Thoracic aorta (tissue), 2 donors: ENCODE measurements around the gene TMC6. TPM values are rescaled to one million over a fixed set of nuclear protein-coding genes. Genes with fewer than 3 reads are reported as not detected.

Experiments
- ATAC-seq: fragments of 150-250 bp; one replicate; pipeline ENCODE4 v1.8.0; 2017; ENCODE audit warnings: low read depth; ENCODE audit not compliant: insufficient number of reproducible peaks, low FRiP score
- DNase-seq: peaks from one replicate; pipeline ENCODE4 v3.0.0-alpha.2; 2020; ENCODE audit warnings: low spot score
- H3K27ac ChIP-seq, 2 donors: fragments of 200-600 bp; sonication (generic); 1 replicate in 1 of 2; 2 replicates in 1 of 2; pipeline ENCODE4 v1.5.1; 2016; ENCODE audit warnings: mild to moderate bottlenecking in 2 of 2, moderate library complexity in 2 of 2
- H3K27me3 ChIP-seq: fragments of 200-600 bp; sonication (generic); replicated peaks from 2 replicates; pipeline ENCODE4 v1.6.0; 2016; ENCODE audit warnings: mild to moderate bottlenecking; ENCODE audit not compliant: insufficient read depth
- H3K36me3 ChIP-seq: fragments of 200-600 bp; sonication (generic); one replicate; pipeline ENCODE4 v1.5.1; 2016
- H3K4me1 ChIP-seq, 2 donors: fragments of 200-600 bp; sonication (generic); 1 replicate in 1 of 2; 2 replicates in 1 of 2; pipeline versions ENCODE4 v1.5.1 to v1.6.0; 2016; ENCODE audit warnings: low read depth in 2 of 2, mild to moderate bottlenecking in 1 of 2; ENCODE audit not compliant: control insufficient read depth in 1 of 2
- H3K4me3 ChIP-seq: fragments of 200-600 bp; sonication (generic); 2 replicates; pipeline ENCODE4 v1.5.1; 2016; ENCODE audit warnings: mild to moderate bottlenecking
- H3K9me3 ChIP-seq: fragments of 200-600 bp; sonication (generic); 2 replicates; pipeline ENCODE4 v1.5.1; 2016
- CTCF ChIP-seq: fragments of 200-600 bp; sonication (generic); IDR thresholded peaks from one replicate; pipeline ENCODE4 v1.5.1; 2019; ENCODE audit warnings: antibody characterized with exemption
- total RNA-seq, 2 donors: library from RNA; depleted of rRNA; stranded (reverse); fragments of >200 nt; gene quantifications; one replicate each; pipeline versions ENCODE4 v1.1.0 to v1.2.3, GENCODE V29; 2016

TMC6 gene
- total RNA-seq, 2 donors from 2014 or later: 22.6 to 44.3 TPM

- H3K36me3 ChIP-seq: peaks cover 52% of the 10 kb centered on the region
- H3K9me3 ChIP-seq: no peaks in the 10 kb centered on the region
- no peak for ATAC-seq
- H3K27ac ChIP-seq: no peak overlapping the region
- DNase-seq: no peak
- H3K27me3 ChIP-seq: no peaks in the 10 kb centered on the region
- H3K4me1 ChIP-seq: no peaks in the 10 kb centered on the region
- no peak overlapping the region for H3K4me3 ChIP-seq
- no peak for TF ChIP-seq CTCF
Observed at GRCh38 chr17:78081551-78081950, 47.0 kb downstream of the TMC6 start.

- TF ChIP-seq CTCF: no peak
- H3K36me3 ChIP-seq: peaks cover 69% of the 10 kb centered on the region
- ATAC-seq: no peak
Observed at GRCh38 chr17:78079253-78079652, 49.3 kb downstream of the TMC6 start.

GRCh38 chr17:78075545-78075944 is 53.0 kb downstream of the TMC6 start:
- Histone ChIP-seq H3K36me3 (peaks cover 85% of the 10 kb centered on the region), H3K27ac (no peak overlapping the region)
- TF ChIP-seq CTCF: no peak

More at GRCh38 chr17:78079253-78079652, 49.3 kb downstream of the TMC6 start:
- no peak for DNase-seq
- H3K4me1 ChIP-seq: no peaks in the 10 kb centered on the region
- no peak overlapping the region for H3K4me3 ChIP-seq
- H3K27ac ChIP-seq: no peak overlapping the region
- no peaks in the 10 kb centered on the region for H3K27me3 ChIP-seq
- no peaks in the 10 kb centered on the region for H3K9me3 ChIP-seq

GRCh38 chr17:78075011-78075410 is 53.5 kb downstream of the TMC6 start:
- no peak overlapping the region for H3K4me3 ChIP-seq
- no peak for DNase-seq
- ATAC-seq: no peak
- no peaks in the 10 kb centered on the region for H3K9me3 ChIP-seq
- peaks cover 83% of the 10 kb centered on the region for H3K36me3 ChIP-seq
- H3K27ac ChIP-seq: no peak overlapping the region
- TF ChIP-seq CTCF: no peak
- no peaks in the 10 kb centered on the region for H3K27me3 ChIP-seq
- no peaks in the 10 kb centered on the region for H3K4me1 ChIP-seq

More at GRCh38 chr17:78075545-78075944, 53.0 kb downstream of the TMC6 start:
- Histone ChIP-seq H3K27me3 (no peaks in the 10 kb centered on the region), H3K9me3 (no peaks in the 10 kb centered on the region), H3K4me1 (no peaks in the 10 kb centered on the region), H3K4me3 (no peak overlapping the region)
- ATAC-seq (no peak), DNase-seq (no peak)

- Histone ChIP-seq H3K27ac (no peak overlapping the region), H3K9me3 (no peaks in the 10 kb centered on the region), H3K4me1 (no peaks in the 10 kb centered on the region), H3K4me3 (no peak overlapping the region), H3K27me3 (no peaks in the 10 kb centered on the region), H3K36me3 (peaks cover 68% of the 10 kb centered on the region)
- TF ChIP-seq CTCF: no peak
- no peak for DNase-seq
- no peak for ATAC-seq
Observed at GRCh38 chr17:78072961-78073360, 55.6 kb downstream of the TMC6 start.
